ENCODE measurements around the gene EFTUD2. TPM values are rescaled to one million over a fixed set of nuclear protein-coding genes. Genes with fewer than 3 reads are reported as not detected.
A peak's percentile ranks its signal among the peaks of the same experiment; 100 is the strongest.

EFTUD2 gene
- total and polyA plus RNA-seq, 2 of the 4 experiments (the other 2 are of a cell fraction): 72.5 to 126 TPM

DNA sequence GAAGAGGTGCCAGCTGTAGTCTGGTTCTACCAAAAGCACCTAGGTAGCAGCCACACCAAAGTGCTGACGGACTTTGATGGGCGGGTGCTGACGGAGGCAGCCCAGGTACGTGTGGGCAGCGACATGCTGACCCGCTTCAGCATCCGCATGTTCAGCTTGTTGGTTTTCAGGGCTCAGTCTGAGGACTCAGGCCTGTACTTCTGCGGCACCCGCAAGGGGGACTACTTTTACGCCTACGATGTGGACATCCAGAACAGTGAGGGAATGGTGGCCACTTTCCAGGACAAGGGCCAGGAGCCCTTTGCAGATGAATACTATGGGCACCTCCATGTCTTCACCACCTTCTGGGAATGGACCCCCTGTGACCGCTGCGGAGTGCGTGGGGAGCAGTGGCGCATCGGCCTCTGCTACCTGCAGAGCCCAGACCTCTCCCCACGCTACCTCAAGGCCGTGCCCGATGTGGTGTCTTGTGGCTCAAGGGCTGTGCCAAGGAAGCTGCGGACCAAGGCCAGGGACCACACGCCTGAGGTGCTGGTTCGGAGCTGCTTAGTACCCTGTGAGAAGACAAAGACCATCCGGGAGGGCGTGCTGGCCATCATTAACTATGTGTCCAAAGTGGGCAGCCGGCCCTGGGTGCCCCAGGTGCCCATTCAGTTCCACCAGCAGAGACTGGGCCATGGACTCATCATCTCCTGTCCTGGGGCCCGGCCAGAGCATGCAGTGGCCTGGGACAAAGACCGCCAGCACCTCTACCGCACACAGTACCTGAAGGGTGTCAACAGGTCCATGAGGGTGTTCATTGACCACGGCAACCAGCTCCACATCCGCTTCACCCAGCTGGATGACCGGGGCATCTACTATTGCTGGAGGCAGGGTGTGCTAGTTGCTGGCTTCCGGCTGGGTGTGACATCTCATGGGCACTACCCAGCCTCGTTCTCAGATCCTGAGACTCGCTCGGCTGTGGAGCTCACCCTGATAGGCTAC, 5.0 kb upstream of the EFTUD2 start:
- BruUV-seq (replicated peaks): no TSS peak
- Histone ChIP-seq H2BK20ac (ENCODE audit: low read depth, low read length) (peak overlapping the region; percentile 96; the same call in 1 of the 2 replicates), H2BK120ac (ENCODE audit: low read depth, low read length) (peak overlapping the region; percentile 100; the same call in 1 of the 2 replicates), H4K20me1 (ENCODE audit: insufficient read depth, low read length) (no peaks in the 10 kb centered on the region; the same call in 1 of the 2 replicates), H3K18ac (ENCODE audit: low read depth, low read length) (no peak overlapping the region), H2AK9ac (replicated peaks; ENCODE audit: low read depth, low read length, poor library complexity) (no peak overlapping the region), H3K27ac (ENCODE audit: insufficient read depth, low read length) (no peak overlapping the region), H3K4ac (ENCODE audit: low read depth, low read length) (peak overlapping the region; percentile 99), H3K56ac (ENCODE audit: extremely low read depth, insufficient read depth, low read length) (no peak overlapping the region), H3K9ac (ENCODE audit: low read depth, low read length) (no peak overlapping the region), H4K5ac (ENCODE audit: low read depth, low read length) (no peak overlapping the region), H4K8ac (ENCODE audit: low read depth in 2 of 2, low read length in 2 of 2) (peak overlapping the region in 1 of 2 experiments; percentile 98; a peak in 1 of 4 replicates), H2AFZ (replicated peaks; ENCODE audit: low read length, poor library complexity) (no peak overlapping the region), H3K4me2 (ENCODE audit: low read depth, low read length) (no peak overlapping the region), H3K4me1 (ENCODE audit: control insufficient read depth, insufficient read depth, low read length) (peaks cover 31% of the 10 kb centered on the region), H3K27me3 (ENCODE audit: control insufficient read depth, insufficient read depth, low read length) (no peaks in the 10 kb centered on the region), H2BK5ac (ENCODE audit: low read depth, low read length, poor library complexity, severe bottlenecking) (no peak overlapping the region), H3K36me3 (ENCODE audit: control insufficient read depth, insufficient read depth, low read length) (no peaks in the 10 kb centered on the region), H3K23ac (ENCODE audit: low read depth, low read length) (peak overlapping the region; percentile 57; the same call in 1 of the 2 replicates), H3K79me1 (ENCODE audit: low read depth in 1 of 2, low read length in 2 of 2) (peaks cover 0 to 16% of the 10 kb centered on the region in 2 experiments; a peak in 2 of 4 replicates), H4K91ac (ENCODE audit: insufficient read depth, low read depth, low read length) (peak overlapping the region; percentile 98), H3K14ac (replicated peaks; ENCODE audit: low read depth, low read length) (peak overlapping the region; percentile 96; the same call in 1 of the 2 replicates), H2AK5ac (ENCODE audit: low read depth, low read length) (peak overlapping the region; percentile 97), H3K9me3 (ENCODE audit: control insufficient read depth, insufficient read depth, low read length) (no peaks in the 10 kb centered on the region), H3K9me1 (ENCODE audit: insufficient read depth, low read length) (peaks cover 39% of the 10 kb centered on the region), H2BK15ac (ENCODE audit: low read depth, low read length) (peak overlapping the region; percentile 96; the same call in 2 of the 3 replicates), H3K4me3 (ENCODE audit: insufficient read depth, low read depth, low read length) (no peak overlapping the region)
- 96% methylated on average over 29 of the region's 35 CpGs; no CpG with 5 or more reads in 1 of the 2 experiments for WGBS, 2 experiments (ENCODE audit: extremely low coverage in 2 of 2, insufficient read length in 1 of 2)
- ATAC-seq (ENCODE audit: low read depth) (no peak), DNase-seq (no peak)
- intact Hi-C loops (cut with micrococcal nuclease) (no loop called here), in situ Hi-C loops (cut with MboI; ENCODE audit: low sequenced_read_pairs) (no loop called here), dilution Hi-C loops (cut with HindIII; ENCODE audit: low sequenced_read_pairs, unreplicated experiment) (no loop called here)
- ChIA-PET POLR2A (ENCODE audit: unreplicated experiment) (interaction anchor here (0.5 kb wide), 1 partner anchor 248 kb away, joined by 4 read pairs; no protein-coding TSS in a partner anchor), CTCF (no interaction called here)
- TF ChIP-seq CEBPB (IDR thresholded peaks at IDR 0.05; ENCODE audit: low read depth, low read length): no peak
- no peak for TF ChIP-seq FOS (IDR thresholded peaks at IDR 0.05; ENCODE audit: low read depth, low read length)
- no peak for TF ChIP-seq NFE2L2 (IDR thresholded peaks at IDR 0.05; ENCODE audit: low read depth, low read length)
- no peak for TF ChIP-seq MAFK (IDR thresholded peaks at IDR 0.05; ENCODE audit: low read depth, low read length)
- no peak for TF ChIP-seq MAZ (IDR thresholded peaks at IDR 0.05; ENCODE audit: borderline replicate concordance, low read depth, low read length)
- no peak for TF ChIP-seq MXI1 (IDR thresholded peaks at IDR 0.05; ENCODE audit: borderline replicate concordance, low read depth, low read length)
- TF ChIP-seq RFX5 (IDR thresholded peaks at IDR 0.05; ENCODE audit: low read depth, low read length): no peak
- TF ChIP-seq, protein P1, sequence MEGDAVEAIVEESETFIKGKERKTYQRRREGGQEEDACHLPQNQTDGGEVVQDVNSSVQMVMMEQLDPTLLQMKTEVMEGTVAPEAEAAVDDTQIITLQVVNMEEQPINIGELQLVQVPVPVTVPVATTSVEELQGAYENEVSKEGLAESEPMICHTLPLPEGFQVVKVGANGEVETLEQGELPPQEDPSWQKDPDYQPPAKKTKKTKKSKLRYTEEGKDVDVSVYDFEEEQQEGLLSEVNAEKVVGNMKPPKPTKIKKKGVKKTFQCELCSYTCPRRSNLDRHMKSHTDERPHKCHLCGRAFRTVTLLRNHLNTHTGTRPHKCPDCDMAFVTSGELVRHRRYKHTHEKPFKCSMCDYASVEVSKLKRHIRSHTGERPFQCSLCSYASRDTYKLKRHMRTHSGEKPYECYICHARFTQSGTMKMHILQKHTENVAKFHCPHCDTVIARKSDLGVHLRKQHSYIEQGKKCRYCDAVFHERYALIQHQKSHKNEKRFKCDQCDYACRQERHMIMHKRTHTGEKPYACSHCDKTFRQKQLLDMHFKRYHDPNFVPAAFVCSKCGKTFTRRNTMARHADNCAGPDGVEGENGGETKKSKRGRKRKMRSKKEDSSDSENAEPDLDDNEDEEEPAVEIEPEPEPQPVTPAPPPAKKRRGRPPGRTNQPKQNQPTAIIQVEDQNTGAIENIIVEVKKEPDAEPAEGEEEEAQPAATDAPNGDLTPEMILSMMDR (conservative IDR thresholded peaks at IDR 0.05; ENCODE audit: low read depth, low read length): no peak
- TF ChIP-seq CHD1 (IDR thresholded peaks at IDR 0.05; ENCODE audit: low read depth, low read length): no peak
- TF ChIP-seq BHLHE40 (IDR thresholded peaks at IDR 0.05; ENCODE audit: low read depth, low read length): no peak
- TF ChIP-seq POLR2A (IDR thresholded peaks at IDR 0.05; ENCODE audit: low read depth, low read length): no peak
- TF ChIP-seq, protein P2, sequence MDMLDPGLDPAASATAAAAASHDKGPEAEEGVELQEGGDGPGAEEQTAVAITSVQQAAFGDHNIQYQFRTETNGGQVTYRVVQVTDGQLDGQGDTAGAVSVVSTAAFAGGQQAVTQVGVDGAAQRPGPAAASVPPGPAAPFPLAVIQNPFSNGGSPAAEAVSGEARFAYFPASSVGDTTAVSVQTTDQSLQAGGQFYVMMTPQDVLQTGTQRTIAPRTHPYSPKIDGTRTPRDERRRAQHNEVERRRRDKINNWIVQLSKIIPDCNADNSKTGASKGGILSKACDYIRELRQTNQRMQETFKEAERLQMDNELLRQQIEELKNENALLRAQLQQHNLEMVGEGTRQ (IDR thresholded peaks at IDR 0.05; ENCODE audit: low read depth, low read length): no peak
- TF ChIP-seq, protein P3, sequence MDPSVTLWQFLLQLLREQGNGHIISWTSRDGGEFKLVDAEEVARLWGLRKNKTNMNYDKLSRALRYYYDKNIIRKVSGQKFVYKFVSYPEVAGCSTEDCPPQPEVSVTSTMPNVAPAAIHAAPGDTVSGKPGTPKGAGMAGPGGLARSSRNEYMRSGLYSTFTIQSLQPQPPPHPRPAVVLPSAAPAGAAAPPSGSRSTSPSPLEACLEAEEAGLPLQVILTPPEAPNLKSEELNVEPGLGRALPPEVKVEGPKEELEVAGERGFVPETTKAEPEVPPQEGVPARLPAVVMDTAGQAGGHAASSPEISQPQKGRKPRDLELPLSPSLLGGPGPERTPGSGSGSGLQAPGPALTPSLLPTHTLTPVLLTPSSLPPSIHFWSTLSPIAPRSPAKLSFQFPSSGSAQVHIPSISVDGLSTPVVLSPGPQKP (IDR thresholded peaks at IDR 0.05; ENCODE audit: borderline replicate concordance, low read depth, low read length): no peak

Data from IMR-90 (cell line).